Measurements from ENCODE around the gene HSPE1.
A peak's percentile ranks its signal among the peaks of the same experiment; 100 is the strongest.
"Not testable (repeated sequence)": the region's sequence is repeated elsewhere in the genome, so short reads cannot be mapped to it uniquely, and the experiment has no call there.

The HSPE1 gene

DNA sequence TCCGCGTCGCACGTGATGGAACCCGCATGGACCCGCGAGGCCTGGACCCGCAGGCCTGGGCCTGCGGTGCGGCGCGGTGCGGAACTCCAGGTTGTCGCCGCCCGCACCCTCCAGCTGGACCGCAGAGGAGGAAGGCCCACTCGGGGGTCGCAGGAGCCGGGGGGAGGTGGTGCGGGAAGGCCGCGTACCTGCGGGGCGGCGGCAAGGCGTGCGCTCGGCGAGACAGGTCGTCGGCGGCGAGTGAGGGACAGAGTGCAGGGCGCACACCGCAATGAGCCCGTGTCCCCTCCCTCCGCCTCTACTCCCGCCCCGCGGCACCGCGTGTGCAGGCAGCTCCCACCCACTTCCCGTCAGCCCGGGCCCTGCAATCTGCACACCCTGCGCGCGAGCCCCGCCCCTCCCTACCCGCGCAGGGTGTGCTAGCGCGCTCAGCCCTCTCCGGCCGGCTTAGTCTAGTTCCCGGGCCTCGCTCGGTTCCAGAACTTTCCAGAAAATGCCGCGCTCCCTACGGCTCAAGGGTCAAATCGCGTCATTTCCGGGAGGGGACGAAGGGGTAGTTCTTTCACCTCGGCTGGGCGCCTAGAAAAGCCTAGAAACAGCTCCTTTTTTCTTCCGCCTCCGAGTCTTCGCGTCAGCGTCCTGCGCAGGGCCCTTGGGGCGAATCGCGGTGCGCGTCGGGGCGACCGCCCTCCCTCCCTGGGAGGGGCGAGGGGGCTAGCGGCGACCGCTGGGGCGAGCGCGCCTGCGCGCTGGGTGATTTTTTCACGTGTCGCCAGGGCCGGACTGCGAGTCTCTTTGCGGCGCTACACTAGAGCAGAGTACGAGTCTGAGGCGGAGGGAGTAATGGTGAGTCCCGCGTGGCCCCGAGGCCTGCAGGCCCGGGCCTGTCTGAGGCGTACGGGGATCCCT is at the start of gene HSPE1, which contains the start of gene HSPD1:
Gene HSPE1 (plus strand): TSS at position 786 of the 909 bp plus-strand sequence. CDS start 58 bp downstream, at position 844.
Gene HSPD1 (minus strand): TSS at position 247 of the 909 bp plus-strand sequence. CDS start 992 bp downstream, outside the sequence.
- TF ChIP-seq EZH2 (IDR thresholded peaks at IDR 0.05) (no peak), FOXP2 (optimal IDR thresholded peaks at IDR 0.05; ENCODE audit: control extremely low read depth, extremely low read length, insufficient read depth) (peak; percentile 89), POLR2AphosphoS5 (IDR thresholded peaks at IDR 0.05; ENCODE audit: borderline replicate concordance, low read depth, low read length) (peak; percentile 95)
- Histone ChIP-seq H3K4me3 (peak within 1 kb of the TSS; percentile 93), H3K27ac (peak within 1 kb of the TSS; percentile 86), H3K36me3 (ENCODE audit: insufficient read depth, low read length) (peaks cover 79% of the 10 kb centered on the region), H3K9ac (ENCODE audit: insufficient read length) (peak within 1 kb of the TSS; percentile 96), H3K9me3 (ENCODE audit: low read depth, low read length) (no peaks in the 10 kb centered on the region)
- peak; percentile 98 for DNase-seq (ENCODE audit: low read depth, low spot score)

DNA sequence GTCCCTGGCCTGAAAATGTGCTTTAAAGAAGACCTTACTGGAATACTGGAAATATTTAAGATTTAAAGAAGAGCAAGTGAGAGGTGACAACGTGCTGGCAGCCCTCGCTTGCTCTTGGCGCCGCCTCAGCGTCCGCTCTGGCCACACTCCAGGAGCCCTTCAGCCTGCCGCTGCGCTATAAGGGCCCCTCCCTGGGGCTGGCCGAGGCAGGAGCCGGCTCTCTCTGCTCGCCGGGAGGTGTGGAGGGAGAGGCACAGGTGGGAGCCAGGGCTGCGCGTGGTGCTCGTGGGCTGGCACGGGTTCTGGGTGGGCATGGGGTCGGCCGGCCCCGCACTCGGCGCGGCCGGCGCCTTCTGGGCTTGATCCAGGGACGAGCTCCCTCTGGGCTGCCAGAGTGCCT is 49.7 kb upstream of the HSPE1 start:
- TF ChIP-seq POLR2AphosphoS5 (IDR thresholded peaks at IDR 0.05; ENCODE audit: borderline replicate concordance, low read depth, low read length) (no peak), EZH2 (IDR thresholded peaks at IDR 0.05) (no peak), FOXP2 (optimal IDR thresholded peaks at IDR 0.05; ENCODE audit: control extremely low read depth, extremely low read length, insufficient read depth) (no peak)
- no peak overlapping the region for H3K4me3 ChIP-seq
- DNase-seq (ENCODE audit: low read depth, low spot score) = no peak
- H3K27ac ChIP-seq = no peak overlapping the region
- H3K36me3 ChIP-seq (ENCODE audit: insufficient read depth, low read length) = no peaks in the 10 kb centered on the region
- H3K9ac ChIP-seq (ENCODE audit: insufficient read length) = no peak overlapping the region
- H3K9me3 ChIP-seq (ENCODE audit: low read depth, low read length) = no peaks in the 10 kb centered on the region

DNA sequence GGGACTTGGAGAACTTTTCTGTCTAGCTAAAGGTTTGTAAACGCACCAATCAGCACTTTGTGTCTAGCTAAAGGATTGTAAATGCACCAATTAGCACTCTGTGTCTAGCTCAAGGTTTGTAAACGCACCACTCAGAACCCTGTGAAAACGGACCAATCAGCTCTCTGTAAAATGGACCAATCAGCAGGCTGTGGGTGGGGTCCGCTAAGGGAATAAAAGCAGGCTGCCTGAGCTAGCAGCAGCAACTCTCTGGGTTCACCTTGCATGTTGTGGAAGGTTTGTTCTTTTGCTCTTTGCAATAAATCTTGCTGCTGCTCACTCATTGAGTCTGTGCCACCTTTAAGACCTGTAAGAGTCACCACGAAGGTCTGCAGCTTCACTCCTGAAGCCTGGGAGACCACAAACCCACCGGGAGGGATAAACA is 49.2 kb upstream of the HSPE1 start:
- H3K27ac ChIP-seq; H3K4me3 ChIP-seq; DNase-seq (ENCODE audit: low read depth, low spot score); H3K9me3 ChIP-seq (ENCODE audit: low read depth, low read length); H3K36me3 ChIP-seq (ENCODE audit: insufficient read depth, low read length); H3K9ac ChIP-seq (ENCODE audit: insufficient read length): not testable (repeated sequence)

DNA sequence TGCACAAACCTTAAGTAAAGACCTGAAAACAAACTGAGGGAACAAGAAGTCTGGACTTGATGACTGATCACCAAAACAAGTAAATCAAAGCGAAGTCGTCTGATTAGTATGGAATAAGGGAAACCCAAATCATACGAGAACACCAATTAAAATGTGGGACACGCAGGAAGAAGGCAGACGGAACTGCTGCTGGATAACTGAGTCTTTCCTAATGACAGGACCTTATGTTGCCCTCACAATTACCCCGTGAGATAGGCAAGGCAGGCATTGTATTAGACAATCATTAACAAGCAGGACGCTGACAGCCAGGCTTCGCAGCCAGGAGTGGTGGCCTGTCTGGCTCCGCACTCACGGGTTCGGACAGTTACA is 47.4 kb upstream of the HSPE1 start:
- Histone ChIP-seq H3K36me3 (ENCODE audit: insufficient read depth, low read length) (no peaks in the 10 kb centered on the region), H3K9me3 (ENCODE audit: low read depth, low read length) (no peaks in the 10 kb centered on the region), H3K27ac (peak overlapping the region; percentile 12; the same call in 1 of the 2 replicates), H3K4me3 (peak overlapping the region; percentile 87), H3K9ac (ENCODE audit: insufficient read length) (peak overlapping the region; percentile 71)
- DNase-seq (ENCODE audit: low read depth, low spot score) = no peak
- no peak for TF ChIP-seq FOXP2 (optimal IDR thresholded peaks at IDR 0.05; ENCODE audit: control extremely low read depth, extremely low read length, insufficient read depth)
- TF ChIP-seq EZH2 (IDR thresholded peaks at IDR 0.05) = no peak
- TF ChIP-seq POLR2AphosphoS5 (IDR thresholded peaks at IDR 0.05; ENCODE audit: borderline replicate concordance, low read depth, low read length) = no peak

DNA sequence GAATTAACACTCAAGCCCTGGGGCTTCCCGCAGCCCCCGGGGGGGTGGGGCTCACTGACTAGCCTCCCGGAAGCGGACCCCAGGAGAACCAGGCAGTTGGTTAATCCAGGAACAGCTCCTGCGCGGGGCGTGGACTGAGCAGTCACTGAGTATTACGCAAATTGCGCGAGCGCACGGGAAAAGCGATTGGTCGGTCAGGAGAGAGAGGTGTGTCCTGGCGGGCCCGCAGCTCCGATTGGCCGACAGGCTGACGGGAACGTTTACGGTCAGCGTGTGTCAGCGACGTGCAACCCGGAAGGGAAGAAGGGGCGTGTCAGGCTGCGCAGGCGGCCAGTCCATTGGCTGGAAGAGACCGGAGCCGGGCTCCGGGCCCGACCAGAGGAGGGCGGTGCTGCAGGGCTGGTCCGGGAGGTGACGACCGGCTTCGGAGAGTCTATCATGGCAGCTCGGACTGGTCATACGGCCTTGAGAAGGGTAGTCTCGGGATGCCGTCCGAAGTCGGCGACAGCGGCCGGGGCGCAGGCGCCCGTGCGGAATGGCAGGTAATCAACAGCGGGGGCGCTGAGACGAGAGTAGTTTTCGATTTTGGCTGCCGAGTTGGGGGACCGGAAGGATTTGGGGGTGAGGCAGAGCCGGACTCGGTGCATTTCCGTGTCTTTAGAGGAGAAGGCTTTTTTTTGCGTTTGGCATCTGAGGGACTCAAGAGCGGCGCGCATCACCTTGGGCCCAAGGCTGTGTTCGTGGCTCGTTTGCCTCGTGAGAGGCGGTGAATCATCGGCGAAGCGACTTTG is 46.9 kb upstream of the HSPE1 start, which contains the start of gene COQ10B:
Gene COQ10B (plus strand): TSS at position 430 of the 791 bp plus-strand sequence. CDS start 9 bp downstream, at position 439.
- DNase-seq (ENCODE audit: low read depth, low spot score) = peak; percentile 95
- TF ChIP-seq POLR2AphosphoS5 (IDR thresholded peaks at IDR 0.05; ENCODE audit: borderline replicate concordance, low read depth, low read length) = peak; percentile 73
- peak; percentile 45 for TF ChIP-seq FOXP2 (optimal IDR thresholded peaks at IDR 0.05; ENCODE audit: control extremely low read depth, extremely low read length, insufficient read depth)
- no peak for TF ChIP-seq EZH2 (IDR thresholded peaks at IDR 0.05)
- Histone ChIP-seq H3K9me3 (ENCODE audit: low read depth, low read length) (no peaks in the 10 kb centered on the region), H3K36me3 (ENCODE audit: insufficient read depth, low read length) (no peaks in the 10 kb centered on the region), H3K9ac (ENCODE audit: insufficient read length) (peak within 1 kb of the TSS; percentile 85), H3K4me3 (peak within 1 kb of the TSS; percentile 87), H3K27ac (peak within 1 kb of the TSS; percentile 70)

DNA sequence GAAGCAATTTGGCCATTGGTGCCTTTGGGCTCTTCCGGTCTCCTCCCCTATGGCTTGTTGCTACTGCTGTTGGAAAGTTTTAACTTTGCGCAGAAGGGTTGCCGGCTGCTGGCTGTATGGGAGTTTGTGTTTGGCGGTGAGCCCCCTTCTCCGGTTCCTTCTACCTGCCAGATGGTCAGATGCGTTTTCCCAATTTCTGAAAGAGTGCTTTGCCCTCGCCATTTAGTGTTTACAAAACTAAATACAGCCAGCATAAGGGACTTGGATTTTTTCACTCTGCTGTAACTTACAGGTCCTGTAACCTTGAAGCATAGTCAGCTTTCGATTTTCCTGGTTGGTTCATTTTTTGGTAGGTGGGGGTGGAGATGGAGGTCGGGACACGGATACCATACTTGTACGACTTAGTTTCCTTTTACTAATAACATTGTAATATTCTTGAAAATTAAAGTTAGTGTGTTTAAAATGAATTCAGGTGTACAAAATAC is 46.2 kb upstream of the HSPE1 start:
- peak overlapping the region; percentile 87 for H3K4me3 ChIP-seq
- TF ChIP-seq POLR2AphosphoS5 (IDR thresholded peaks at IDR 0.05; ENCODE audit: borderline replicate concordance, low read depth, low read length) = no peak
- TF ChIP-seq EZH2 (IDR thresholded peaks at IDR 0.05) = no peak
- no peak for TF ChIP-seq FOXP2 (optimal IDR thresholded peaks at IDR 0.05; ENCODE audit: control extremely low read depth, extremely low read length, insufficient read depth)
- peak overlapping the region; percentile 85 for H3K9ac ChIP-seq (ENCODE audit: insufficient read length)
- H3K27ac ChIP-seq = peak overlapping the region; percentile 70
- no peaks in the 10 kb centered on the region for H3K36me3 ChIP-seq (ENCODE audit: insufficient read depth, low read length)
- H3K9me3 ChIP-seq (ENCODE audit: low read depth, low read length) = no peaks in the 10 kb centered on the region
- no peak for DNase-seq (ENCODE audit: low read depth, low spot score)

DNA sequence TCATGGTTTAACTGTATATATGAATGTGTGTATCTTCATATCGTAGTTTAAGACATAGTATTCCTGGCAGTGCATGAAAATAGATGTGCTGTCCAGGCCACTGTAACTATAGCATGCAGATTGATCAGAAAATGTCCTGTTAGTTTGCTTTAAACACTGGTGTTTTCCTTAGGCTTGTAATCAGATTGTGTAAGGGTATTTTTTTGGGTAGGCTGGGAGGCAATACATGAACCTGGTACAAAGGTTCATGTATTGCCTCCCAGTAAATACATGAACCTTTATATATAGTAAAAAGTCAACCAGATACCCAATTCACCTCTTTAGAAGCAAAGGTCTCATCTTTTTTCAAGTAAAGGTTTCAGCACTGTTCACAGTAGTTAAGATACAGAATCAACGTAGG is 45.3 kb upstream of the HSPE1 start:
- no peak for DNase-seq (ENCODE audit: low read depth, low spot score)
- TF ChIP-seq FOXP2 (optimal IDR thresholded peaks at IDR 0.05; ENCODE audit: control extremely low read depth, extremely low read length, insufficient read depth) = no peak
- TF ChIP-seq EZH2 (IDR thresholded peaks at IDR 0.05) = no peak
- TF ChIP-seq POLR2AphosphoS5 (IDR thresholded peaks at IDR 0.05; ENCODE audit: borderline replicate concordance, low read depth, low read length) = no peak
- peak overlapping the region; percentile 85 for H3K9ac ChIP-seq (ENCODE audit: insufficient read length)
- no peaks in the 10 kb centered on the region for H3K36me3 ChIP-seq (ENCODE audit: insufficient read depth, low read length)
- no peaks in the 10 kb centered on the region for H3K9me3 ChIP-seq (ENCODE audit: low read depth, low read length)
- no peak overlapping the region for H3K27ac ChIP-seq
- H3K4me3 ChIP-seq = peak overlapping the region; percentile 87

DNA sequence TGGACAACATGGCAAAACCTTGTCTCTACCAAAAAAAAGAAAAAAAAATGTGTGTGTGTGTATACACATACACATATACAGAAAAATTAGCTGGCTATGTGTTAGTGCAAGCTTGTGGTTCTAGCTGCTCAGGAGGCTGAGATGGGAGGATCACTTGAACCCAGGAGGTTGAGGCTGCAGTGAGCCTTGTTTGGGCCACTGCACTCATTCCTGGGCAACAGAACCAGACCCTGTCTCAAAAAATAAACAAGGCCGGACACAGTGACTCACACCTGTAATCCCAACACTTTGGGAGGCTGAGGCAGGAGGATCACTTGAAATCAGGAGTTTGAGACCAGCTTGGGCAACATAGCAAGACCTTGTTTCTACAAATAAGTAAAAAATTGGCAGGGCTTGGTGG is 44.8 kb upstream of the HSPE1 start:
- no peaks in the 10 kb centered on the region for H3K9me3 ChIP-seq (ENCODE audit: low read depth, low read length)
- H3K9ac ChIP-seq (ENCODE audit: insufficient read length) = no peak overlapping the region
- peaks cover under 1% of the 10 kb centered on the region; the same call in 1 of the 2 replicates for H3K36me3 ChIP-seq (ENCODE audit: insufficient read depth, low read length)
- H3K4me3 ChIP-seq = no peak overlapping the region
- no peak for TF ChIP-seq EZH2 (IDR thresholded peaks at IDR 0.05)
- TF ChIP-seq FOXP2 (optimal IDR thresholded peaks at IDR 0.05; ENCODE audit: control extremely low read depth, extremely low read length, insufficient read depth) = no peak
- no peak for TF ChIP-seq POLR2AphosphoS5 (IDR thresholded peaks at IDR 0.05; ENCODE audit: borderline replicate concordance, low read depth, low read length)
- H3K27ac ChIP-seq = no peak overlapping the region
- no peak for DNase-seq (ENCODE audit: low read depth, low spot score)
